Kidney (tissue), 22 donors: ENCODE data around the gene UBXN7. TPM values are rescaled to one million over a fixed set of nuclear protein-coding genes. Genes with fewer than 3 reads are reported as not detected.

Experiments used
- DNase-seq, 5 donors: peaks; one replicate each; pipeline ENCODE4 v3.0.0-alpha.2; 2013 to 2020
- FAIRE-seq: peaks from 2 replicates; lab custom pipeline; 2012; peaks lifted over from hg19 to GRCh38; lab: Jason Lieb, UNC
- H3K27ac ChIP-seq, 2 donors: one replicate each; pipeline ENCODE4 v1.7.0; 2013; ENCODE audit warnings: low read depth in 2 of 2, low read length in 2 of 2, inconsistent platforms in 1 of 2
- H3K27me3 ChIP-seq: one replicate; pipeline ENCODE4 v1.7.1; 2013; ENCODE audit warnings: low read length, inconsistent platforms; ENCODE audit not compliant: control insufficient read depth, insufficient read depth
- H3K36me3 ChIP-seq, 3 donors: one replicate each; pipeline versions ENCODE4 v1.7.0 to v1.7.1; 2013; ENCODE audit warnings: low read length in 3 of 3, control low read depth in 1 of 3, inconsistent platforms in 1 of 3; ENCODE audit not compliant: insufficient read depth in 3 of 3, control insufficient read depth in 2 of 3
- H3K4me1 ChIP-seq, 3 donors: one replicate each; pipeline versions ENCODE4 v1.7.0 to v1.7.1; 2013; ENCODE audit warnings: low read length in 3 of 3, inconsistent platforms in 1 of 3, low read depth in 1 of 3; ENCODE audit not compliant: control insufficient read depth in 2 of 3, insufficient read depth in 2 of 3
- H3K4me3 ChIP-seq, 3 donors: one replicate each; pipeline versions ENCODE4 v1.7.0 to v1.8.1; 2013; ENCODE audit warnings: low read length in 3 of 3, control low read depth in 1 of 3, inconsistent platforms in 1 of 3
- H3K9ac ChIP-seq, 3 donors: one replicate each; pipeline versions ENCODE4 v1.7.0 to v1.7.1; 2013; ENCODE audit warnings: low read length in 3 of 3, control low read depth in 1 of 3, inconsistent platforms in 1 of 3
- H3K9me3 ChIP-seq, 3 donors: one replicate each; pipeline versions ENCODE4 v1.7.0 to v1.7.1; 2013; ENCODE audit warnings: low read length in 3 of 3, control low read depth in 1 of 3, inconsistent platforms in 1 of 3; ENCODE audit not compliant: control insufficient read depth in 2 of 3, insufficient read depth in 1 of 3
- CTCF ChIP-seq: IDR thresholded peaks from 3 replicates; pipeline ENCODE4 v1.5.1; 2012; ENCODE audit warnings: mild to moderate bottlenecking, moderate library complexity, borderline replicate concordance; ENCODE audit not compliant: insufficient read depth; ENCODE audit errors: extremely low read depth
- intact Hi-C: fragments of 100-400 bp; cut with DNase I; formaldehyde crosslinking; loops from one replicate; pipeline ENCODE4 v1.11.1; 2022
- long read RNA-seq, 10 donors: library from polyadenylated mRNA in 1 of 10; unstranded in 1 of 10; transcript quantifications; one replicate each; pipeline ENCODE4 v2.0.0 and lab custom pipeline, GENCODE V29; 2021 to 2026
- polyA plus RNA-seq: library from polyadenylated mRNA; stranded (reverse); fragments of 350-450 nt; fragmentation: Illumina TruSeq; extraction: RNeasy Lipid Tissue Mini Kit (QIAGEN cat#74804); gene quantifications from one replicate; pipeline ENCODE4 v1.2.3, GENCODE V29; 2014; ENCODE audit warnings: low read depth, low replicate concordance; ENCODE audit not compliant: insufficient read depth
- total RNA-seq: library from RNA; stranded (reverse); fragmentation: NEBNext Ultra II Directional; extraction: Animal tissue kit (Norgen Biotek cat#: 25700); gene quantifications from one replicate; pipeline ENCODE4 v1.2.1, GENCODE V29; 2021
- donor health status: control.
- donor health status: control.
- donor health status: control.
- donor health status: control.
- donor health status: control.
- donor health status: DM: yes; HTN: yes; CAD: no.
- donor health status: Normal renal cell carcinoma (clear cell type).

UBXN7 gene, protein sequence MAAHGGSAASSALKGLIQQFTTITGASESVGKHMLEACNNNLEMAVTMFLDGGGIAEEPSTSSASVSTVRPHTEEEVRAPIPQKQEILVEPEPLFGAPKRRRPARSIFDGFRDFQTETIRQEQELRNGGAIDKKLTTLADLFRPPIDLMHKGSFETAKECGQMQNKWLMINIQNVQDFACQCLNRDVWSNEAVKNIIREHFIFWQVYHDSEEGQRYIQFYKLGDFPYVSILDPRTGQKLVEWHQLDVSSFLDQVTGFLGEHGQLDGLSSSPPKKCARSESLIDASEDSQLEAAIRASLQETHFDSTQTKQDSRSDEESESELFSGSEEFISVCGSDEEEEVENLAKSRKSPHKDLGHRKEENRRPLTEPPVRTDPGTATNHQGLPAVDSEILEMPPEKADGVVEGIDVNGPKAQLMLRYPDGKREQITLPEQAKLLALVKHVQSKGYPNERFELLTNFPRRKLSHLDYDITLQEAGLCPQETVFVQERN
- total RNA-seq (46.9 TPM), polyA plus RNA-seq (2.8 TPM)
- long read RNA-seq, donor 1, full-length matches to known transcripts: 7 of 7 reads
- long read RNA-seq, donor 1, partial matches to known transcripts: 0 of 7 reads
- long read RNA-seq, donor 1, other reads (novel, unspliced or antisense): 0 of 7 reads
- long read RNA-seq, donor 2, full-length matches to known transcripts: 4 of 4 reads
- long read RNA-seq, donor 2, partial matches to known transcripts: 0 of 4 reads
- long read RNA-seq, donor 2, other reads (novel, unspliced or antisense): 0 of 4 reads
- long read RNA-seq, donor 3, full-length matches to known transcripts: 4 of 4 reads
- long read RNA-seq, donor 3, partial matches to known transcripts: 0 of 4 reads
- long read RNA-seq, donor 3, other reads (novel, unspliced or antisense): 0 of 4 reads
- long read RNA-seq, donor 4, full-length matches to known transcripts: 10 of 10 reads
- long read RNA-seq, donor 4, partial matches to known transcripts: 0 of 10 reads
- long read RNA-seq, donor 4, other reads (novel, unspliced or antisense): 0 of 10 reads
- long read RNA-seq, donor 5: 0 reads
- long read RNA-seq, donor 6: 0 reads
- long read RNA-seq, donor 7, full-length matches to known transcripts: 5 of 12 reads
- long read RNA-seq, donor 7, partial matches to known transcripts: 1 of 12 reads
- long read RNA-seq, donor 7, other reads (novel, unspliced or antisense): 6 of 12 reads
- long read RNA-seq, donor 8, full-length matches to known transcripts: 1 of 1 reads
- long read RNA-seq, donor 8, partial matches to known transcripts: 0 of 1 reads
- long read RNA-seq, donor 8, other reads (novel, unspliced or antisense): 0 of 1 reads
- long read RNA-seq, donor 9: 0 reads
- long read RNA-seq, donor 10, full-length matches to known transcripts: 5 of 5 reads
- long read RNA-seq, donor 10, partial matches to known transcripts: 0 of 5 reads
- long read RNA-seq, donor 10, other reads (novel, unspliced or antisense): 0 of 5 reads

DNA sequence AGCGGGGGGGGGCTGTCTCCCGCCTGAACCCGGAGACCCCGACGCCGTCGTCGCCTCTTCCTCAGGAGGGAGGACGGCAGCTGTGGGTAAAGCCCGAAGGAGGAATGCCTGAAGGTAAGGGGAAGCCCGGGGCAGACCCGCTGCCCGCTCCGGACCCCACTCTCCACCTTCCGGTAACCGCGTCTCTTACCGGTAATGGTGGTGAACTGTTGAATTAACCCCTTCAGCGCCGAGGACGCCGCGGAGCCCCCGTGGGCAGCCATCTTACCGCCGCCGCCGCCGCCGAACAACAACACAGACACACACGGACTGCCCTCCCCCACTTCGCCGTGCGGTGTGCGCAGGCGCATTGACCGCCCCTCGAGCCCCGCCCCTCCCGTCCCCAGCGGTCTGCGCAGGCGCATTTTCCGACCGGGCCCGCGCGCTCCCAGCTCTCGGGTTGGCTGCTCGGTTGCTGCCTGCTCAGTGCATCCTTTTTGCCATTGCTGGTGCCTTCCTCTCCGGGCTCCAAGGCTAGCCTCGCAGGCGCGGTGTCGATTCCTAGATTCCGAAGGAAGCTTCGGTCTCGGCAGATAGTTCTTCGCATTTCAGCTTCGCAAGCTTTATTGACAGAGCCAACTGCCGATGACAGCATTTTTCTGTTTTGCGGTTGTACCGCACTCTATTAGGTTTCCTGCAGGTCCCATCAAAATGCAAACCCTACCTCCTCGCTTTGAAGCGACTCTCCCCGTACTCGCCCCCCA lies at the start of gene UBXN7:
Gene UBXN7, minus strand, starts transcription at position 291 of the 743 bp plus-strand sequence. Its CDS starts 28 bp downstream, at position 263.
- Histone ChIP-seq H3K9me3 (no peaks in the 10 kb centered on the region), H3K27ac (peak within 1 kb of the TSS; percentile 59 to 72), H3K36me3 (no peaks in the 10 kb centered on the region), H3K4me1 (no peaks in the 10 kb centered on the region), H3K4me3 (peak within 1 kb of the TSS; percentile 81 to 88 (median 86)), H3K9ac (peak within 1 kb of the TSS; percentile 57 to 91 (median 82)), H3K27me3 (no peaks in the 10 kb centered on the region)
- FAIRE-seq (no peak), DNase-seq (peak; percentile 97 to 98 (median 98))
- intact Hi-C loops: no loop called here
- TF ChIP-seq CTCF: no peak

GRCh38 chr3:196477678-196478077 lies 45.5 kb upstream of the UBXN7 start:
- DNase-seq: no peak
- FAIRE-seq: no peak
- H3K4me1 ChIP-seq: no peaks in the 10 kb centered on the region
- H3K9ac ChIP-seq: no peak overlapping the region
- peaks cover 4 to 5% (median 4%) of the 10 kb centered on the region in 3 donors for H3K36me3 ChIP-seq
- no peak overlapping the region for H3K27ac ChIP-seq
- H3K27me3 ChIP-seq: no peaks in the 10 kb centered on the region
- no peak overlapping the region for H3K4me3 ChIP-seq
- H3K9me3 ChIP-seq: no peaks in the 10 kb centered on the region
- TF ChIP-seq CTCF: no peak
- intact Hi-C loops: no loop called here

DNA sequence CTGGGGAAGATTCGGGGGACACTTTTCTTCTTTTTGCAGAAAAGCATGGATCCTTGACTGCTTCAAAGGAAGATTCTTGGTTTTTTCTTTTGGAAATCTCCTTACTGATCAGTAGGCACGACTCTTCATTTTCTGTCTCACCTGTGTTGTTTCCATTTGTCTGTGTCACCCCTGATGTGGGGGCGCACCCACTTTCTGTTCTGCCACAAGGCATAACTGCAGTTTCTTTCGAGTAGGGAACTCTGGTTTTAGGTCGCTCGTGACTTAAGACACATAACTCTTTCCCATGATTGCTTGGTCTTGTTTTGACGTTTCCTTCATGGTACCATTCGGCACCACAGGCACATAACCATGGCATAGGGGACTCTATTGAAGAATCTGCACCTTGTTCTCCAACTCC lies 40.1 kb upstream of the UBXN7 start:
- no peak for TF ChIP-seq CTCF
- no peak overlapping the region for H3K4me3 ChIP-seq
- H3K27me3 ChIP-seq: no peaks in the 10 kb centered on the region
- FAIRE-seq (no peak), DNase-seq (no peak)
- H3K36me3 ChIP-seq: peaks cover 0 to 13% (median 11%) of the 10 kb centered on the region in 3 donors
- H3K4me1 ChIP-seq: no peaks in the 10 kb centered on the region
- no peak overlapping the region for H3K27ac ChIP-seq
- intact Hi-C loops: no loop called here
- no peak overlapping the region for H3K9ac ChIP-seq
- H3K9me3 ChIP-seq: no peaks in the 10 kb centered on the region
